ENCODE data around the gene EN2. TPM values are rescaled to one million over a fixed set of nuclear protein-coding genes. Genes with fewer than 3 reads are reported as not detected.

Gene EN2
- total RNA-seq, 1 experiment from 2014 or later = 1.5 TPM

GRCh38 chr7:155482511-155483183 lies 24.7 kb downstream of the EN2 start:
- in situ Hi-C loops (cut with HindIII; ENCODE audit: low pct_unique_long_range_greater_than_20kb, low sequenced_read_pairs) = no loop called here
- CTCF ChIA-PET = no interaction called here
- no TSS peak for BruUV-seq (replicated peaks)
- intact Hi-C loops (cut with micrococcal nuclease; ENCODE audit: unreplicated experiment) = no loop called here
- POLR2A ChIA-PET = interaction anchor here (0.5 kb wide), 1 partner anchor 59 kb away, joined by 3 read pairs; no protein-coding TSS in a partner anchor
- Histone ChIP-seq H3K27ac (ENCODE audit: low read length) (no peak overlapping the region), H3K4me1 (ENCODE audit: control insufficient read depth, insufficient read depth, low read length) (no peaks in the 10 kb centered on the region), H3K4me3 (ENCODE audit: low read depth in 2 of 2, low read length in 2 of 2) (no peak overlapping the region), H3K27me3 (ENCODE audit: control insufficient read depth, insufficient read depth, low read length) (peaks cover 3% of the 10 kb centered on the region; the same call in 1 of the 2 replicates), H3K9me3 (ENCODE audit: control insufficient read depth, insufficient read depth, low read depth, low read length) (no peaks in the 10 kb centered on the region), H3K36me3 (ENCODE audit: control insufficient read depth, insufficient read depth, low read length) (no peaks in the 10 kb centered on the region)
- ATAC-seq (no peak), DNase-seq (ENCODE audit: low read depth, low spot score) (no peak)
- no peak for TF ChIP-seq REST (IDR thresholded peaks at IDR 0.05; ENCODE audit: insufficient read depth in 1 of 2, low read depth in 2 of 2, low read length in 1 of 2)

GRCh38 chr7:155483245-155483644 lies 25.3 kb downstream of the EN2 start:
- no TSS peak for BruUV-seq (replicated peaks)
- H3K27me3 ChIP-seq (ENCODE audit: control insufficient read depth, insufficient read depth, low read length) = peaks cover under 1% of the 10 kb centered on the region; the same call in 1 of the 2 replicates
- no peaks in the 10 kb centered on the region for H3K9me3 ChIP-seq (ENCODE audit: control insufficient read depth, insufficient read depth, low read depth, low read length)
- H3K36me3 ChIP-seq (ENCODE audit: control insufficient read depth, insufficient read depth, low read length) = no peaks in the 10 kb centered on the region
- intact Hi-C loops (cut with micrococcal nuclease; ENCODE audit: unreplicated experiment) (no loop called here), in situ Hi-C loops (cut with HindIII; ENCODE audit: low pct_unique_long_range_greater_than_20kb, low sequenced_read_pairs) (no loop called here)
- ChIA-PET POLR2A (no interaction called here), CTCF (no interaction called here)
- TF ChIP-seq TCF7L2 (IDR thresholded peaks at IDR 0.05; ENCODE audit: low read depth, low read length) (no peak), SIN3A (IDR thresholded peaks at IDR 0.05; ENCODE audit: borderline replicate concordance, insufficient read depth, low read depth, low read length) (no peak), REST (IDR thresholded peaks at IDR 0.05; ENCODE audit: insufficient read depth in 1 of 2, low read depth in 2 of 2, low read length in 1 of 2) (no peak), CTCF (IDR thresholded peaks at IDR 0.05) (no peak), POLR2AphosphoS5 (IDR thresholded peaks at IDR 0.05; ENCODE audit: low read depth, low read length) (no peak)
- DNase-seq (ENCODE audit: low read depth, low spot score) = no peak
- H3K4me3 ChIP-seq (ENCODE audit: low read depth in 2 of 2, low read length in 2 of 2) = no peak overlapping the region
- ATAC-seq = no peak
- H3K4me1 ChIP-seq (ENCODE audit: control insufficient read depth, insufficient read depth, low read length) = no peaks in the 10 kb centered on the region
- no peak overlapping the region for H3K27ac ChIP-seq (ENCODE audit: low read length)

All from Panc1 (cell line).